NCI-H748 (cell line): Measurements from ENCODE around the gene ZDHHC14.

ENCODE experiments used
- DNase-seq: peaks from one replicate; lab custom pipeline; 2025; ENCODE audit not compliant: unreplicated experiment; lab: John Stamatoyannopoulos, UW

Gene ZDHHC14

DNA sequence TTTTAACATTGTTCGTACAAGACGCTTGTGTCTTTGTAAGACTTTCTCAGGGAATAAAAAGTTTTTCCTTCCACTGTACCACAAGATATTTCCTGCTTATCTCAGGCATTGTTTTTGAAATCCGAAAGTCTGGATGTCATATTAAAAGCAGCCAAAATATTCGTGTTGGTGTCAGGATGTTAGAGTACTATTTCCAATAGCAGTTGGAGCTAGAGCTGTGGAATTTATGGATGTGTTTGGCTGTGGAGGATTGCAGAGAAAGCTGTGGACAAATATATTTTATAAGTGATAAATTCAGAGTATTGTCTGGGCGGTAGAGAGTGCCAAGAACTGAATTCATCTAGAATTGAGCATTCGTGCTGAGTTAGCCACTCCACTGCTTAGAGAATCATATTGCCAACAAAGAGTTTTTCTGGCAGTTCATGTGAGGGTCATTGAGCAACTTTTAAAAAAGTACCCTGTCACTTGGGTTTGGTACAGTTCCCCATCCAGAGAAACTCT lies 57.7 kb downstream of the ZDHHC14 start:
- no peak for DNase-seq

DNA sequence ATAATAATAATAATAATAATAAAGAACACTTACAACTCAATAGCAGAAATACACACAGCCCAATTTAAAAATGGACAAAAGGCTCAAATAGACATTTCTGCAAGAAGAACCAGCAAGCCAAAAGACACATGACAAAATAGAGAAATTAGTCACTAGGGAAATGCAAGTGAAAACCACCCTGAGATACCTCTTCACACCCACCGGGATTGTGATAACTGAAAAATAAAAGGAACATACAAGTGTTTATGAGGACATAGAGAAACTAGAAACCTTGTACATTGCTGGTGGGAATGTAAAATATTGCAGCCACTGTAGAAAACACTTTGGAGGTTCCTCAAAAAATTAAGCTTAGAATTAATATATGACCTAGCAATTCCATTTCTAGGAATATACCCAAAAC lies 59.2 kb downstream of the ZDHHC14 start:
- no peak for DNase-seq

DNA sequence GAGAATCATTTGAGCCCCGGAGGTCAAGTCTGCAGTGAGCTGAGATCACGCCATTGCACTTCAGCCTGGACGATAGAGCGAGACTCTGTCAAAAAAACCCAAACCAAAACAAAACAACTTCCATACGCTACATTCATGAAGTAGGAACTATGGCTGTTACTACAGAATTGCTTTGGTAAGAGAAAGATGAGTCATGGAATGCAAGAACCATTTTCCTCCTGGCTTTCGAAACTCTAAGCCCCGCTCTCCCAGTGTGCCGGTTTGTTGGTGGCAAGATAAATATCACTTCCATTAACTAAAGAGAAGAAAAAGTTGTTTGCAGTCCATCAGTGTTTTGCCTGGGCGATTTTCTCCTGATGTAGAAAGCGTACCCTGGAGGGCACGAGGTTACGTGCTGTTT lies 61.3 kb downstream of the ZDHHC14 start:
- DNase-seq, result no peak

DNA sequence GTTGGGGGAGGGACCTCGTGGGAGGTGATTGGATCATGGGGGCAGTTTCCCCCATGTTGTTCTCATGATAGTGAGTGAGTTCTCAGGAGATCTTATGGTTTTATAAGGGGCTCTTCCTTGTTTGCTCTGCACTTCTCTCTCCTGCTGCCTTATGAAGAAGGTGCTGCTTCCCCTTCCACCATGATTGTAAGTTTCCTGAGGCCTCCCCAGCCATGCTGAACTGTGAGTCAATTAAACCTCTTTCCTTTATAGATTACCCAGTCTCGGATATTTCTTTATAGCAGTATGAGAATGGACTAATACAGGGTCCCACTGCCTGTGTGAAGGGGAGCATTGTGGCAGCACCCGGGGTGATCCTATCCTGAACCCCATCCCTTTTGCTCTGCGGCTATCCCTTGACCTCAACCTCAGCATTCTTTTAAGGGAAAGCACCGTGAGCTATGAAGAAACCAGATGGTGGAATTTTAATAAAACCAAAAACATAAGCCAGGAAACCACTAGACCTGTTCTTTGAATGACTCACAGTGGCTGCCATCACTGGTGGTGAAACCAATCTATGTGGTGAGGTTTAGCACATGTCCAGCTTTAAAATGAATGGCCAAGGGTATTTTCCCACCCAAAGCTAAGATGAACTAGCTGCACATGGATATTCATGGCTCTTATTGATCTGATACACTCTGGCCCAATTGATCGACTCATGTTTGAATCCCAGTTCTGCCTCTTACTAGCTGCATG lies 62.2 kb downstream of the ZDHHC14 start:
- no peak for DNase-seq

DNA sequence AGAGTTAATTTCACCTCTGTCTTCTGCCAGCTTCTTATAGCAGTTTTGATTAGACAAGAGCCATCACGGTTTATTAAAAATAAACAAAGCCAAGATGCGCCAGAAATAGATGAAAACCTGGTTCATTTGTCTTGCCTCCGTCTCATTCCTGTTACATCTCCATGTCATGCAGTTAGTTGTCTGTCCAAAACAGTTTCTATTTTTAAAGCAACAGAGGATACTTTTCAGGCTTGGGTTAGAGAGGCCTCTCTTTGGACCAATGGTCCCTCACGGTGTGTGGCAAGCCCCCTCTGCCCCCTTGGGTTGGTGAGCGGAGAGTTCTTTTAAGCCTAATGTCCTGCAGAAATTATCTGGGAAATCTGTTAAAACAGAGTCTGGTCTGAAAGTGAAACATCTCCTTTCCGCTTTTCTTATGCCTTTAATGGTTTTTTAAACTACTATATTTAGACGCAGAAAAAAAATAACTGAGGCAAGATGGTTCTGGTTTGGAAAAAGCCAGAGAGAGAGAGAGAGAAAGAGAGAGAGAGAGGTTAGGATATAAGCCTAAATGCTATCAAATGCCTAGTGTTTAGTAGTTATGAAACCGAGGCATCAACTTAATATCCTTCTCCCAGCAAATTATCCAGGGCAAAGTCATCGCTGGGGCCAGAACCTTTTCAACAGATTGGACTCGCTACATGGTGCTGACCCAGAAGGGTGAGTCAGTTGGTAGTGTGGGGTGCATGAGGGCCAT lies 64.5 kb downstream of the ZDHHC14 start:
- DNase-seq, result no peak

DNA sequence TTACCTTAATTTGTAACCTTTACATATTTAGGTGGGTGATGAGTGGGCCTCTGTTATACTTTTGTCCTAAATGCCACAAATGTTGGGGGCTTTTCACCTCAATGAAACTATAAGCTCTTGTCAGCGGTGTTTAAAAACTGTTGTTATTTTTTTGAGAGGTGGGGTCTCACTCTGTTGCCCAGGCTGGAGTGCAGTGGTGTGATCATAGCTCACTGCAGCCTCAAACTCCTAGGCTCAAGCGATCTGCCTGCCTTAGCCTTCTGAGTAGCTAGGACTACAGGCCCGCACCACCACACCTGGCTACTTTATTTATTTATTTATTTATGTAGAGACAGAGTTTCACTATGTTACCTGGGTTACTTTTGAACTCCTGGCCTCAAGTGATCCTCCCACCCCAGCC lies 66.7 kb downstream of the ZDHHC14 start:
- DNase-seq, result no peak

DNA sequence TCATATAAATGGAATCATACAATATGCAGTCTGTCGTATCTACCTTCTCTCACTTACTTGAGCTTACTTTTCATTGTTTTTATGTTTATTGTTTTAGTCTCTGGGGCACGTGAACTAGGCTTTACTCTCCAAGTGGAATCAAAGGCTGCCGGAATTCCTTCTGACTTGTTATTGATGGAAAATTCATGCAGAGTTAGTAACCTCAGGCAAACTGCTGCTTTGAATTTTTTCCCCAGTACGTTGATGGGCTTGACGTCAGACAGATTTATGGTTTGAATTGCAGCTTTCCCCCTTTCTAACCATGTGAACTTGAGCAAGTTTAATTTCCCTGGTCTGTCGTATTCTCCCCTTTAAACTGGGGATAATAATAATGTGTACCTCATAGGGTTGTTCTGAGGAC lies 68.6 kb downstream of the ZDHHC14 start:
- DNase-seq, result no peak

DNA sequence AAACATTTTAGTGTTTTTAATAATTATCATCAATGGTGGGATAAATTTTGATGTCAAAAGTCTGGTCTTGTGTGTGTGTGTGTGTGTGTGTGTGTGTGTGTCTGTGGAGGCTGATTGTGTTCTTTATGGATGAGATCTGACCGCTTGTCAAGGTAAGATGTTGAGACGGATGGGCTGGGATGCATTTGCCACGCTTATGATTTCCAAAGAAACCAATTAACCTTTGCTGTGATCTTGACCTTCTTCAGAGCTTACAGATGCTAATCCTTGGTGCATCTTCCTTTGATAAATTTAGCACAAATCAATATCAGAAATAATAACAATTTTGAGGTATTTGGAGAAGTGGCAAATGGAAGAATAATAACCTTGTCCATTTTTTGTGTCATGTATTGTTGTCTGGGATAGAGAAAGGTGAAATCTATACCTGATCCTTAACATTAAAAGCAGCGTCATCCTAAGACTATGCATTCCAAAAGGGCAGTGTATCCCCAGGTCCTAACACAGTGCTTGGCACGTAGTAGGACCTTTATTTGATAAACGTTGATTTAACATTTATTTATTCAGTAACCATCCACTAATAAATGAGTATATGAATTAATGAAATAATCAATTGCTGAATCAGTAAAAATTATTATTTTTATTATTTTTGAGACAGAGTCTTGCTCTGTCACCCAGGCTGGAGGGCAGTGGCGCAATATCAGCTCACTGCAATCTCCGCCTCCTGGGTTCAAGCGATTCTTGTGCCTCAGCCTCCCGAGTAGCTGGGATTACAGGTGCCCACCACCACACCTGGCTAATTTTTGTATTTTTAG lies 70.1 kb downstream of the ZDHHC14 start:
- no peak for DNase-seq

DNA sequence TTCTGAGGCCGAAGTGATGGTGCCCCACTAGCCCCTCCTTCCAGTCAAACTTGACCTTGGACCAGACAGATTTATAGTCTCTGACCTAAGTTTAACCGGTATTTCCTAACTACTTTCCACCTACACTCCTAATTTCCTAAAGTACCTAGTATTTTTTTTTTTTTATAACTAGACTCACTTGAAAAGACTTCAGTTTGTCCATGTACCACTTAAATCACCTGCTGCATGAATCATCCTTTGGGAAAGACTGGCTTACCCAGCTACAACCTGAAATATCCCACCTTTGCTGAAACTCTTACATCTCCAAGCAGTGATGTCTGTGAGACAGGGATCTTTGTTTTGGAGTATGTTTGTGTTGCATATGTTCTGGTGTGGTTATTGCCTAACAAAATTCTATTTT lies 71.1 kb downstream of the ZDHHC14 start:
- no peak for DNase-seq

DNA sequence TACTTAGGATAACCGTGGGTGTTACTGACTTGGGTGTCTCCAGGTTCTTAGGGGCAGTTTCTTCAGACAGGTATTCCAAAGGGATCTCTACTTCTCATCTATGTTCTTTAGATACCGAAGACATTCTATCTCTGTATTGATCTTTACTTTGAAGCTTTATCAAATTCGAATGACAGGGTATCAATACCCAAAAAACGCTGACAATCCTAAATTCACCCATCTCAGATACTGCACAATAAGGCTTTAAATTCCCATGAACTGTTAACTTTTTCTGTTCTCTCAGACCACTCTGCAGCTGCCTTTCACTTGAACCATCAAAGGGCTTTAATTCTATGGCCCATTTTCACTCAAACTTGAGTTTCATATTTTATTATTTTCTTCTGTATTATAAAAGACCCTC lies 72.1 kb downstream of the ZDHHC14 start:
- no peak for DNase-seq

DNA sequence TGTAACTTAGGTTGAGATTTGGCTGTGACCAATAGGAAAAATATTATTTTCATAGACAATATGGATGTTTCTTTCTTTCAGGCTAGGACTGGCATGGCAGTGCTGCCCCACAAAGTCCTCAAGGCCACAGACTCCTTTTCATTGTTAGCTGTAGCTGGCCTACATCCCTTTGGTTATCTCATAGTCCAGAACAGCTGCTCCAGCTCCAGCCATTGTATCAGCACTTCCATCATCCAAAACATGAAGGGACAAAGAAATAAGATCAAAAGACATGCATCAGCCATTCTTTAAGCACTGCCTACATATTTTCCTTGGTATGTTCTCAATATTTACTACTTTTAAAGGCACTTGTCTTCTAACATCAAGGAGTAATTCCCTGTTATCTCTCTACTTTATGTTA lies 73.0 kb downstream of the ZDHHC14 start:
- no peak for DNase-seq

DNA sequence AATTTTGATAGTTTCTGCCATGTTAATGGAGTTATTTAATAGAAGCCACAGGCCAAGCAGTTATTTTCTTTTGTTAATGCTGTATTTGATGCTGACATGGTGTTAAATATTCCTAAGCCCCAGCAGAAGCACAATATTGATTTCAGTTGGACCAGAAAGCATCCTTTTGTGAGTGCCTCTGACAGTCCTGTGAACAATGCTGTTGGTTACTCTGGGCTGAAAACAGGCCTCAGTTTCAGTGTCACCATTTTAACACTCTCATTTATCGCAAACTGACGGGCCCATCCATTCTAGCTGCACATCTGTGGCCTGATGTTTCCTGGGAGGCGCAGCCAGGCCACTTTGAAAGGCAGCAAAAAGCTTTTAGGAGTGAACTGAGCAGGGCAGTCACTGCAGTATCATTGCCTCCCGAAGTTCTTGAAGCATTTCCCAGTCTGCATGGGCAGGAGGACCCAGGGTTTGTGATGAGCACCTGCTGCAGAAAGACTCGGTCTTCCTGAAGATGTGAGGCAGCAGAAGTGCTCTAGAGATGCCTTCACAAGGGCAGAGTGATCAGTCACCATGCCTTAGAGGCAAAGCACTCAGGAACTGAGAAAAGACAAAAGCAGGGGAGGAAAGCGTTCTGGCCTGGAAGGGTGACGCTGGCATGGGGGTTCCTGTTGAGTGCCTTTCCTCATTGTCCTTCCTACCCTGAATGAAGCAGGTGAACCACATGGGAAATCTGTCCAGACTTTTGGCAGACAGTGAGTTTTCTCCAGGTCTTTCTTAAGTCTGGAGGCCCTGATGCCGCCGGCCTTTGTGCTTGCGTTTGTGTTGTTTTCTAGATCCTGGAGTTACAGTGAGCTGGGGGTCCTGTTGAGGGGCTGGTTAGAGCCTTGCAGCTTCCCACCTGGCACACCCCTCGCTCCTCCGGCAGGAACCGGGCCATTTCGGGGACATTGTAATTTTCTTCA lies 74.0 kb downstream of the ZDHHC14 start:
- DNase-seq, result no peak

DNA sequence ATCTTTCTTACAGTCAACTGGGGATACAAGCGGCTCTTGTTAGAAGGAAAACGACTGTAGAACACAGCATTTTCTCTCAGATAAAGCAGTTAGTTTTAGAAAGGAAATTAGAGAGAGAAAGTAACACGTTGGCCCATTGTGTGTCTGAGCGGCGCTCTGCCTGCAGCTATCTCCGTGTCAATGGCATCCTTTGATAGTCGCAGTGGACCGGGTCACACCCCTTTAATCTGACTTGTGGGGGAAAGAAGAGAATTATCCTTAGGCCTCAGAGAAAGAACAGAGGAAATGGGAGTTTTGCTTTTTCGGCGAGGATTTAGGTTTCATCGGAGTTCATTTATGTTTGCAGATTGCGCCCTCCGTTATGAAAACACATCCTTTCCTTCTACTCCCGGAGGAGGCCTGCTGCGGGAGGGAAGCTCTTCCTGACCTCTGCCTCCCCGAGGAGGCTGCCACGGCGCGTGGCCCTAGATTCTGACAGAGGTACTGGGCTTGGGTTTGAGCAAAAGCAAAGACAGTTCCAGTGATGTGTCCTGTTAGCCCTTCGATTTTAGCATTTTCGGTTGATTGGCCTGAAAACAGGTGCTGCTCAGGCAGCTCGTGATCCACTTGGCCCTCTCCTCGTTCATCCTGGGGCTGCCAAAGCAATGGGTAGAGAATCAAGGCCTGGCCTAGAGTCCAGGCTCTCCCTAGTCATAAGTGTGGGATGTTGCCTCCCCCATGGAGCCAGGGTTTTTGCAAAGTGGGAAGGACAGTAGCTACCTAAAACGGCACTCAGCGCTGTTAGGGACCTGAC lies 74.9 kb downstream of the ZDHHC14 start:
- no peak for DNase-seq

DNA sequence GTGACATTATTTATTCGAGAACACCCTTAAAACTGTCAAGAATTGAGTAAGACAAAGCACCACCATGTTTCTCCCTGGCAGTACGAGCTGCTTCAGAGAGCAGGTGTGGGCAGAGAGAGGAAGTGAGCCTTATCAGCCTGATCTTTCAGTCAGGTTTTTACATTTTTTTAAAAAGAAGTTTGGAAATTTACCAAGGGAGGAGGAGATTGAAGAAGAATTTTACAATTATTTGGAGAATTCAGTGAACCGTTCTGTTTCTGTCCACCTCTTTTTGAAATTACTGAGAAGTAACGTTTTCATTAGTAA lies 75.5 kb downstream of the ZDHHC14 start:
- DNase-seq, result no peak

DNA sequence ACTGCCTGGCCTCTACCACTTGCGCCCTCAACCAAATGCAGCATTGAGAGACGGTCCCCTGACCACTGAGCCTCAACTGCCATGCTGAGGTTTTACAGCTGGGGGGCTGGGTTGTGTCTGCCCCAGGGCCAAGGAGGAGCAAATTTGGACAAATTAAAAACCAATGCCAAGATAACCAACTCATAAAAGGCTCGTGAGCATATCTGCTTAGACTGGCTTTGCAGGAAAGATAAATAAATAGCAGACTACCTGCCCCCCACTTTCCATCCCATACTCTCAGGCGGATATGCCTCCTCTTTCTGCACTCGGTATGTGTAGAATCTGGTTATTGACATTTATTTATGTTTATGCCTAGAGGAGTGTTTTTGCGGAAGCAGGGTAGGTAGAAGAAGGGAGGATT lies 76.8 kb downstream of the ZDHHC14 start:
- DNase-seq, result no peak

DNA sequence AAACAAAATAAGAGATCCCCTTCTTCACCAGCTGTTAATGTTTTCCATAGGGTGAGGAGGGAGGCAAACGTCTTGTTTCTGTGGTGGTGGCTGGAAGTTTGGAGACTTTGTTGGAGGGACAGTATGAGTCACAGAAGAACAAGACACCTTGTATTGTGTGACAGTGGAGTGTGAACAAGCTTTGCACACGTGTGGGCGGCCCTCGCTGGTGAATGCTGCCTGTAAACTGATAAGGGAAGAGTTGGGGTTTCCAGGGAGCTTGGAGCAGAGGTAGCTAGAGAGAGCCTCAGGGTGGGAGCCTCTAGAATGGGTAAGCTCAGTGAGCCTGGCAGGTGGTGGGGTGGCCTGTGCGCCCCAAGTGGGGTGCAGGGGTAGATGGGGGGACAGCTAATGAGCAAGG lies 78.3 kb downstream of the ZDHHC14 start:
- DNase-seq, result no peak

DNA sequence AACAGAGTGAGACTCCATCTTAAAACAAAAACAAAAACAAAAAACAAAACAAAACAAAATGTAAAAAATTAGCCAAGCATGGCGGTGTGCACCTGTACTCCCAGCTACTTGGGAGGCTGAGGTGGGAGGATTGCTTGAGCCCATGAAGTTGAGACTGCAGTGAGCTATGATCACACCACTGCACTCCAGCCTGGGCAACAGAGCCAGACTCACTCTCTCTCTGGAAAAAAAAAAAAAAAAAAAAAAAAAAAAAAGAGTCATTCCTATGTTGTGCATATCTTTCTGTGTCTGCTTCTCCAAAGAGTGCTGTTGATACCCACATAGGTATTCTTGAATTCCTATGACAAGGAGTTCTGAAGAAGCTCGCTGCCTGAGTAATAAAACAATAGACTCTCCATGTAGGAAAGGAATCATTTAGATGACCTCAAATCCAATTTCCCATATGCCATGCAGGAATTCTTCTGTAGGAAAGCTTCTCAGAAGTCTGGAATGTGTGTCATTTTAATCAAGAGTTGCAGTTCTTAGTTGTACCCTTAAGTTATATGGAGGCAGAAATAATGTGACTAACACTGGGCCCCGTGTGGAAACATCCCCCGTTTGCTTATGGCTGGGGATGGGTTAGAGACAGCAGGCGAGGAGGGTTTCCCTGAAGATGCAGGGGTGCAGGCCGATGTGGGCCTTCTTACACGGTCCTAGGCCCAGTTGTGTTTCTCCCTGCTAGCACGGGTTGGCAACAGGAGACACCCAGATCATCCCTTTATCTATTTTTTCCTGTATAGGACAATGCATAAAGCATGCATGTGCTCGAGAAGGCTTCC lies 79.4 kb downstream of the ZDHHC14 start:
- no peak for DNase-seq

DNA sequence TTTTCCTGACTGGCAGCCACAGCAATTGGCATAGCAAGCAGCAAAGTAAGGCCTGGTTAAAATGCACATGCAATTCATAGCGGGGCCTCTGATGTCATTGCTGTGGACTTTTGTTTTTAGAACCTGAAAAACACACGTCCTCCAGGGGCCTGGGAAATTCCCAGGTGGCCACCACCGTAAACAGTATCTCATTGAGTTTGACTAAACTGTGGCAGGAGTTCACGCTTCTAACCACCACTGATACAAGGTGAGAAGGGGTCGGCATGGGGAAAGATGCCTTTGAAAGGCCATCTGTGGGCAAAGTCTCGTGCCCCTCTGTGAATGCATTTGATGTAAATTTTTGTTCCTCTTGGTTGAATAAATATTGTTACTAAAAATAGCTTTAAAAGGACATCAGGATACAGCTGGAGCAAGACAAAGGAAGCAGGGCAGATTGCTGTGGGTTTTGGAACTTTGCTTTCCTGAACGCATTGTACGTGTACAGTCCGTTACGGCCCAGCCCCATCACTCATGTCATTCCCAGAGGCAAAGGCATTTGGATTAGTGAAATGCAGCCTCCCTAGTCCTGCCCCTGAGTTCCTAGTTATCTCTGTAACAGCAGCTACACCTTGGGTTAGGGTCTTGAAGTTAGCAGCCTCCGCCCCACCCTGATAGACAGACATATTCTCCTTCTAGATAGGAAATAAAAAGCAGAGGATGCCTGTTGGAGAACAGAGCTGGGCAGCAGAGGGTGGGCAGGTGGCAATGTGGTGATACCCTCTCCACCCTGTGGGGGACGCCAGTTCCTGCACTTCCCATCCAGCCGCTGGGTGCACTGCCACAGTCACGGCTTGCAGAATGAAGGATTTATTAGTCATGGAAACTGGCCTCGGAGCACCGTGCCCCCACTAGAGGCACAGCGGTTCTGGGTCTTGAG lies 80.3 kb downstream of the ZDHHC14 start:
- peak; percentile 36 for DNase-seq
